GM23248 (cell line): ENCODE measurements around the gene PLXNB3.

Source experiments
- EZH2 ChIP-seq: fragments of 200-600 bp; sonication (generic); IDR thresholded peaks from 2 replicates; pipeline ENCODE4 v1.6.1; 2018; ENCODE audit warnings: antibody characterized with exemption, mild to moderate bottlenecking; ENCODE audit not compliant: insufficient read depth, poor library complexity, severe bottlenecking
- EZH2phosphoT487 ChIP-seq: fragments of 200-600 bp; sonication (generic); IDR thresholded peaks from 2 replicates; pipeline ENCODE4 v1.6.1; 2018; ENCODE audit warnings: antibody characterized with exemption, moderate library complexity, mild to moderate bottlenecking, low read depth; ENCODE audit not compliant: insufficient read depth

- no peak for TF ChIP-seq EZH2
- TF ChIP-seq EZH2phosphoT487: no peak
Measured at GRCh38 chrX:153816831-153817690, 53.0 kb downstream of the PLXNB3 start.
